Right ventricle myocardium inferior (tissue), 1 donor: ENCODE data around the gene SIGLEC6. TPM values are rescaled to one million over a fixed set of nuclear protein-coding genes. Genes with fewer than 3 reads are reported as not detected.
A peak's percentile ranks its signal among the peaks of the same experiment; 100 is the strongest.

Experiments used
- ATAC-seq: fragments of 200-7000 bp; cut with Tn5 transposase; one replicate; pipeline ENCODE4 v1.9.1; 2020; ENCODE audit warnings: mild to moderate bottlenecking, moderate library complexity
- DNase-seq: peaks from one replicate; pipeline ENCODE4 v3.0.0; 2021; ENCODE audit errors: missing footprints
- intact Hi-C: fragments of 100-400 bp; cut with DNase I; formaldehyde crosslinking; loops from one replicate; pipeline ENCODE4 v1.11.0; 2022
- long read RNA-seq: library from polyadenylated mRNA; unstranded; transcript quantifications from one replicate; pipeline ENCODE4 v2.0.0, GENCODE V29; 2021
- total RNA-seq: library from RNA; stranded (reverse); fragmentation: NEBNext Ultra II Directional; extraction: Animal tissue kit (Norgen Biotek cat#: 25700); gene quantifications from one replicate; pipeline ENCODE4 v1.2.1, GENCODE V29; 2021
- donor health status: DM: no; HTN: yes; CAD: no; lungs with severe emphysema.

SIGLEC6 gene
- total RNA-seq: 0.24 TPM
- long read RNA-seq: 0 reads

GRCh38 chr19:51531349-51532315 lies at the start of gene SIGLEC6:
Gene SIGLEC6, minus strand, starts transcription at chr19:51531670. Its CDS starts 22 bp downstream, at chr19:51531648.
- intact Hi-C loops: no loop called here
- peak; percentile 78 for DNase-seq
- ATAC-seq: peak; percentile 76

GRCh38 chr19:51576850-51577249 lies 45.4 kb upstream of the SIGLEC6 start:
- ATAC-seq: no peak
- DNase-seq: no peak
- intact Hi-C loops: no loop called here

- intact Hi-C loops: loop anchor here (5.0 kb wide), 1 partner anchor 206 kb away; the partner anchor contains the start of genes CLDND2 and ETFB
- ATAC-seq: no peak
- DNase-seq: no peak
Observed at GRCh38 chr19:51573331-51573730, 41.9 kb upstream of the SIGLEC6 start.

- intact Hi-C loops: loop anchor here (5.0 kb wide), 1 partner anchor 206 kb away; the partner anchor contains the start of genes CLDND2 and ETFB
- no peak for DNase-seq
- no peak for ATAC-seq
Observed at GRCh38 chr19:51572908-51573307, 41.4 kb upstream of the SIGLEC6 start.

- ATAC-seq: no peak
- intact Hi-C loops: loop anchor here (5.0 kb wide), 1 partner anchor 205 kb away; the partner anchor contains the start of genes CLDND2 and ETFB
Observed at GRCh38 chr19:51572410-51572809, 40.9 kb upstream of the SIGLEC6 start.

GRCh38 chr19:51571599-51571998 lies 40.1 kb upstream of the SIGLEC6 start:
- no peak for ATAC-seq
- intact Hi-C loops: loop anchor here (5.0 kb wide), 1 partner anchor 204 kb away; the partner anchor contains the start of genes CLDND2 and ETFB
- no peak for DNase-seq

More at GRCh38 chr19:51572410-51572809, 40.9 kb upstream of the SIGLEC6 start:
- DNase-seq: no peak

- intact Hi-C loops: loop anchor here (5.0 kb wide), 1 partner anchor 204 kb away; the partner anchor contains the start of genes CLDND2 and ETFB
- DNase-seq: peak; percentile 93
- peak; percentile 99 for ATAC-seq
Observed at GRCh38 chr19:51570962-51571575, 39.6 kb upstream of the SIGLEC6 start, which contains the start of gene ZNF175. Gene ZNF175, plus strand, starts transcription at chr19:51571283. Its CDS starts 2,047 bp downstream, at chr19:51573330.

GRCh38 chr19:51568456-51568855 lies 37.0 kb upstream of the SIGLEC6 start:
- ATAC-seq: no peak

GRCh38 chr19:51567583-51567982 lies 36.1 kb upstream of the SIGLEC6 start:
- no peak for ATAC-seq
- DNase-seq: no peak
- intact Hi-C loops: no loop called here

More at GRCh38 chr19:51568456-51568855, 37.0 kb upstream of the SIGLEC6 start:
- intact Hi-C loops: no loop called here
- DNase-seq: no peak

GRCh38 chr19:51566489-51567100 lies 35.1 kb upstream of the SIGLEC6 start:
- no peak for DNase-seq
- ATAC-seq: no peak
- intact Hi-C loops: no loop called here

GRCh38 chr19:51565583-51565982 lies 34.1 kb upstream of the SIGLEC6 start:
- DNase-seq: no peak
- ATAC-seq: no peak
- intact Hi-C loops: no loop called here

GRCh38 chr19:51564791-51565190 lies 33.3 kb upstream of the SIGLEC6 start:
- DNase-seq (no peak), ATAC-seq (no peak)
- intact Hi-C loops: no loop called here

- intact Hi-C loops: no loop called here
- ATAC-seq (no peak), DNase-seq (no peak)
Observed at GRCh38 chr19:51560339-51560738, 28.9 kb upstream of the SIGLEC6 start.

- DNase-seq (no peak), ATAC-seq (no peak)
- intact Hi-C loops: no loop called here
Observed at GRCh38 chr19:51559240-51559639, 27.8 kb upstream of the SIGLEC6 start.

- DNase-seq: peak; percentile 81
- intact Hi-C loops: no loop called here
- peak; percentile 46 for ATAC-seq
Observed at GRCh38 chr19:51552996-51553725, 21.7 kb upstream of the SIGLEC6 start.

GRCh38 chr19:51552608-51552995 lies 21.1 kb upstream of the SIGLEC6 start:
- intact Hi-C loops: no loop called here
- no peak for DNase-seq

GRCh38 chr19:51551673-51552432 lies 20.4 kb upstream of the SIGLEC6 start:
- ATAC-seq (no peak), DNase-seq (no peak)
- intact Hi-C loops: no loop called here

More at GRCh38 chr19:51552608-51552995, 21.1 kb upstream of the SIGLEC6 start:
- no peak for ATAC-seq
